NCI-H69 (cell line): ENCODE data around the gene PLEKHM2.
"Not testable (repeated sequence)": the region's sequence is repeated elsewhere in the genome, so short reads cannot be mapped to it uniquely, and the experiment has no call there.

Experiments used
- DNase-seq: peaks from one replicate; lab custom pipeline; 2025; lab: John Stamatoyannopoulos, UW

PLEKHM2 gene

GRCh38 chr1:15676010-15676409, 8.1 kb upstream of the PLEKHM2 start:
- no peak for DNase-seq

GRCh38 chr1:15676688-15677661, 7.1 kb upstream of the PLEKHM2 start:
- DNase-seq: no peak

DNA sequence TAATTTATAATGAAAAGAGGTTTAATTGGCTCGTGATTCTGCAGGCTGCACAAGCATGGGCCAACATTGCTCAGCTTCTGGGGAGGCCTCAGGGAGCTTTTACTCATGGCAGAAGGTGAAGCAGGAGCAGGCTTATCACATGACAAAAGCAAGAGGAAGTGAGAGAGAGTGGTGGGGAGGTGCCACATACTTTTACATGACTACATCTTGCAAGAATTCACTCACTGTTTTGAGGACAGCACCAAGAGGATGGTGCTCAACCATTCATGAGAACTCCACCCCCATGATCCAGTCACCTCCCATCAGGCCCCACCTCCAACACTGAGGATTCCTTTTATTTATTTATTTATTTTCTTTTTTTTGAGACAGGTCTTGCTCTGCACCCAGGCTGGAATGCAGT, 5.5 kb upstream of the PLEKHM2 start:
- no peak for DNase-seq

GRCh38 chr1:15680131-15680530, 4.0 kb upstream of the PLEKHM2 start:
- no peak for DNase-seq

DNA sequence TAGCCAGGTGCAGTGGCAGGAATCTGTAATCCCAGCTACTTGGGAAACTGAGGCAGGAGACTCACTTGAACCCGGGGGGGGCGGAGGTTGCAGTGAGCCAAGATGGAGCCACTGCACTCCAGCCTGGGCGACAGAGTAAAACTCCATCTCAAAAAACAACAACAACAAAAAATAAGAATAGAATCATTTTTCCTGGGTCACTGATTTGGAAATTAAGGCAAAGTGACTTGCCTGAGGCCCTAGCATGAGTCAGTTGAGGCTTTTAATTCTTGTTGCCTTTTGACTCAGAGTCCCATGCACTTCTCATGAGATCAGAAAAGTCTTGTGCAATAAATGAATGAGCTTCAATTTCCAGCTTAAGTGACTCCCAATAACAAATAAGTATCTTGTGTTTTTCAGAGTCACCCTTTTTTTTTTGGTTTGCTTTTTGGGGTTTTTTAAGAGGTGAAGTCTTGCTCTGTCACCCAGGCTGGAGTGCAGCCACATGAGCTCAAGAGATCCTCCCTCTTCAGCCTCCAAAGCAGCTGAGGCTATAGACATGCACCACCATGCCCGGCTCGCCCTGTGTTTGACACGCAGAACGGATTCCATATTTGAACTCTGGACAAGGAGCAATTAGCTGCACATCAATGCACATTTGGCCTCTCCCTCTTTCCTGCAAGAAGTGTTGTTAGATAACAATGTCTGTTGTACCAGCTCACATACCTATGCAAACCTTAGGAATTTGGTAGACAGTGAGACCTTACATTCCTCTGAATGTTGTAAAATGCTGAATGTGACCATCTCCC, 3.4 kb upstream of the PLEKHM2 start:
- DNase-seq: no peak

- no peak for DNase-seq
These were observed 2.5 kb upstream of the PLEKHM2 start for GRCh38 chr1:15681349-15682292.

GRCh38 chr1:15682936-15683341, 1.2 kb upstream of the PLEKHM2 start:
- DNase-seq: no peak

DNA sequence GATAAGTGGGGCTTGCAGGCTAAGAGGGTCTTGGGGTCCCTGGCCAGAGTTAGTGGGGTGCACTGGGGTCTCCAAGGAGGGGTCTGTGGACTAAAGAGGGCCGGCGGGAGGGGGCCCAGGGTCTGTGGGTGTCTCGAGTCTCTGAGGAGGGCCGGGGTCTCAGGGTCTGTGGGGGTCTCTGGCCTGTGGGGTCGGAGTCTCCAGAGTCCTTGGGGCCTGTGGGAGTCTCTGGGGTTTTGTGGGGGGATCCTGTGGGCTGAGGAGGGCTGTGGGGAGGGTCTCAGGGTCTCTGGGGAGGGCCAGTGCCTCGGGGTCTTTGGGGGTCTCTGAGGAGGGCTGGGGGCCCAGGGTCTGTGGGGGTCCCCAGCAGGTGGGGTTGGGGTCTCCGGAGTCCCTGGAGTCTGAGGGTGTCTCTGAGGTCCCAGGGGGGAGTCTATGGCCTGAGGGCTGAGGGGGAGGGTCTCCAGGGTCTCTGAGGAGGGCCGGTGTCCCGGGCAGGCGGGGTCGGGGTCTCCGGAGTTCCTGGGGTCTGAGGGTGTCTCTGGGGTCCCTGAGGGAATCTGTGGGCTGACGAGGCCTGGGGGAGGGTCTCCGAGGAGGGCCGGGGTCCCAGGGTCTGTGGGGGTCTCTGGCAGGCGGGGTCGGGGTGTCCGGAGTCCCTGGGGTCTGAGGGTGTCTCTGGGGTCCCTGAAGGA, 628 bp upstream of the PLEKHM2 start:
- DNase-seq: no peak

DNA sequence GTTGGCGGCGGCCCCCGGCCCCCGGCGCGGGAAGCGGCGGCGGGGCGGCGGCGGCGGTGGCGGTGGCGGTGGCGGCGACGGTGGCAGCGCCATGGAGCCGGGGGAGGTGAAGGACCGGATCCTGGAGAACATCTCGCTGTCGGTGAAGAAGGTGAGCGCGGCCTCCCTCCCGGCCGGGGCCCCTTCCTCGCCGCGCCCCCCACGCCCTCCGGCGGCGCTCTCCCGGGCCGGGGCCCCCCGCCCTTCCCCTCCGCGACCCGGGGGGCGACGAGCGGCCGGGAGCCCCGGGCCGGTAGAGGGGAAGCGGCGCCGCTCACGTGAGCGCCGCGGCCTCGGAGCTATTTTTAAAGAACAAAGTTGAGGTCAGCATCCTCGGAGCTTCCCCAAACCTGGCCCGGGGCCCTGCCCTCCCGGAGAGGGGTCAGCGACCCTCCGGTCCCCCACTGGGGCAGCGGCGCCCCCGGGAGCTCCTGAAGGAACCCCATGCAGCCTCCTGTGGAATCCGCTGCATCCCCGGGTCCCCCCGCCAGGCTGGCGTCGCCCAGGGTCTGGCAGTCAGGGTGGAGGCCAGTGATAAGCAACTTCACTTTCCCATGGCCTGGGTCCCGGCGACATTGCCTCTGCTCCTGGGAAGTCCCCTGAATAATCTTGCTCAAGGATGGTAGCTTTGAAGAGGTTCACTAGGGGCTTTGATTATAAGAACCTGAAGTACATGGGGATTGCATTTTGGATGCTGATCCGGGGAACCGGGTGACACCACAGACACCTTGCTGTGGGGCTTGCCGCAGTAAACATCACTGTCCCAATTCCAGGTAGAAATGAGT, 560 bp downstream of the PLEKHM2 start:
- DNase-seq: peak; percentile 32

GRCh38 chr1:15685820-15686219, 1.7 kb downstream of the PLEKHM2 start:
- DNase-seq: no peak

DNA sequence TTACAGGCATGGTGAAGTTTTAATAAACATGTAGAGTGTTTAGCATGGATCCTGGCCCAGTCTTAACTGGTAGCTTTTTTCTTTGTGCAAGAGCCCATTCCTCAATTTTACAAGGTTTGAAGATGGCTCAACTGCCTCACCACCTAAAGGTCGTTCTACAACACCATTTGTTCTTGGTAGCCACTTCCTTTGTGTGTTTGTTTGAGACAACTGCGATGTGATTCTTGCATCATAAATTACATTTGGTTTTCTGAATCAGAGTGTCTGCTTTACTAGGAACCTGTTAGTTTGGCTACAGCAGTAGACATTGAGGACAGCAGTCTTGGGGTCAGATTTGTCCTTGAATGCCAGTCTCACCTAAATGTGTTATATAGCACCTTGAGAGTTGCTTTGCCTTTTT, 3.3 kb downstream of the PLEKHM2 start:
- no peak for DNase-seq

DNA sequence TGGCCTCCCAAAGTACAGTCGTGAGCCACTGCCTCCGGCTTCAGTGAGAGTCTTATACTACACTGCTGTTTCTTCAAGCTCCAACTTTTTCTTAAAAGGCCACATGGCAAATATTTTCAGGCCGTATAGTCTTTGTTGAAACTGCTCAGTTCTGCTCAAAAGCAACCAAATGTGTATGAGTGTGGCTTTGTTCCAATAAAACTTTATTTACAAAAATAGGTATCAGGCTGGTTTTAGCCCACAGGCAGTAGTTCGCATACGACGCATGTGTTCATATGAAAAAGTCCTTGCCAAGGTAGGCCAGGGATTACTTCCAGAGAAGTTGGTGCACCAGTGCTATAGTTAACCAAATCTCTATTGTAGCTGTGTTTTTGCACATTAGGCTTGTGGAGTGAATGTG, 6.2 kb downstream of the PLEKHM2 start:
- no peak for DNase-seq

GRCh38 chr1:15691434-15692032, 7.4 kb downstream of the PLEKHM2 start:
- DNase-seq: no peak

GRCh38 chr1:15692121-15692682, 8.1 kb downstream of the PLEKHM2 start:
- no peak for DNase-seq

DNA sequence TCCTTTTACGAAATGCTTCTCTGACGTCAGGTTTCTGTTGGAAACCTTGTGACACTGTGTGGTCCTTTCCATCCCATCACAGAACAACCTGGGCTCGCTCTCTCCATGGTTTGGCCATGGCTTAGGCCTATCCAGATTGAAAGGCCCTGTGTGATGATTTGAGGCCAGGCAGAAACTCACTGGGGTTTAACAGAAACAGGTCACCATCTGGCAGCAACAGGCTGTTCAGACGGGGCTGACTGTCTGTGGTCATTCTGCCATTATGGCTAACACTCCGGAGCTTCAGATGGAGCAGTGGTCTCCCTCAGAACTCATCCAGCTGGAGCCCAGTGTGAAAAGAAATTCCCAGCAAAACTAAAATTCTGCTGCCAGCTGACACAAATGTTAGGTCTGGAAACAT, 9.3 kb downstream of the PLEKHM2 start:
- no peak for DNase-seq

DNA sequence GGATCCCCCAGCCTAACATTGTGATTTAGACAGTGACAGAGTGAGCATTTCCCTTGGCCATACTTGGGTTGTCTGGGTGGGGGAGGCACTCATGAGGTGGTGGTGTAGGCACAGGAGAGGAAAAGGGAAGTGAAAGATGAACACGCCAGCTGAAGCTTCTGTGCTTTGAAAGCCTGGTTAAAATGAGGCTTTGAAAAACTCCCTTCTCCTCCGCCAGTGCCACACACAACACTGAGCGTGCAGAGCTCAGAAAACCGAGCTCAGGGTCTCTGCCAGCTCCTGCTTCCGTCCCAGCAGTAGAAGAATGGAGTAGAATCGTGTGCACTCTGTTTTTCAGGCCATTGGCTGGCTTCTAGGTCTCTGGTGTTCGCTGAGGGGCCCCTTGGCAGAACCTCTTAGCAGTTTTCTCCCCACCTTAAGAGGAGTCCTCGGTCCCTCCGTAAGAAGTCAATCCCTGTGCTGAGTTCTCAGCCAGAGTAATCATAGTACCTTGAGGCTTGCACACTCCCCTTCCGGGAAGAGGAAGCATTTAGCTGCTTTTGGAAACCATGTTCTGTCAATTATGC, 12.9 kb downstream of the PLEKHM2 start:
- DNase-seq: no peak

DNA sequence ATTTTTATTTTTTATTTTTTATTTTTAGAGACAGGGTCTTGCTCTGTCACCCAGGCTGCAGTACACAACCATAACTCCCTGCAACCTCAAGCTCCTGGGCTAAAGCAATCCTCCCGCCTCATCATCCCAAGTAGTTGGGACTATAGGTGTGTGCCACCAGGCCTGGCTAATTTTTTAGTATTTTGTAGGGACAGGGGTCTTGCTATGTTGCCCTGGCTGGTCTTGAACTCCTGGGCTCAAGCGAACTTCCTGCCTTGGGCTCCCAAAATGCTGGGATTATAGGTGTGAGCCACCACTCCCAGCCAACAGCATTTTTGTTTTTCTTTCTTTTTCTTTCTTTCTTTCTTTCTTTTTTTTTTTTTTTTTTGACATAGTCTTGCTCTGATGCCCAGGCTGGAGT, 14.1 kb downstream of the PLEKHM2 start:
- no peak for DNase-seq

GRCh38 chr1:15699321-15699720, 15.2 kb downstream of the PLEKHM2 start:
- not testable (repeated sequence) for DNase-seq

DNA sequence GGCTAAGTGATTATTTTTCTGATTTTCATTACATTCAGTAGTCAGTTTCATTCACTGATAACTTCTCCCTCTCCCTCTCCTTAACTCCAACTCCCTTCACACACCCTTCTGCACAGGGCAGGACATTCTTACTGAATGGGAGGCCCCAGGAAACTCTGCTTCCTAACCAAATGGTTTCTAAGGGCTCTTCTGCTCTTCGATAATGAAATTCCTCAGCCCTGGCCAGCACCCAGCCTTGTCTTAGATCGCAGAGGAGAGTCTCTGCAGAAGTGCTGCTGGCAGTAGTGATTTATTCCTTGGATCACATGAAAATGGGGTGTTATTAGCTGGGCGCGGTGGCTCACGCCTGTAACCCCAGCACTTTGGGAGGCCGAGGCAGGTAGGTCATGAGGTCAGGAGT, 16.4 kb downstream of the PLEKHM2 start:
- no peak for DNase-seq
